GM12891 (cell line): ENCODE measurements around the gene IDH3B.

Experiments
- POLR2A ChIP-seq: IDR thresholded peaks from 2 replicates; pipeline ENCODE4 v1.6.1; 2011; ENCODE audit warnings: low read depth, low read length, control low read depth
- POLR2AphosphoS5 ChIP-seq: IDR thresholded peaks from 2 replicates; pipeline ENCODE4 v1.6.1; 2011; ENCODE audit warnings: low read depth, low read length, control low read depth
- POU2F2 ChIP-seq: IDR thresholded peaks from 2 replicates; pipeline ENCODE4 v1.6.1; 2011; ENCODE audit warnings: low read depth, mild to moderate bottlenecking, control low read depth, low read length, moderate library complexity
- SPI1 ChIP-seq: IDR thresholded peaks from 2 replicates; pipeline ENCODE4 v1.6.1; 2011; ENCODE audit warnings: low read depth, low read length, control low read depth
- TAF1 ChIP-seq: IDR thresholded peaks from 2 replicates; pipeline ENCODE4 v1.6.1; 2011; ENCODE audit warnings: low read depth, low read length, control low read depth

DNA sequence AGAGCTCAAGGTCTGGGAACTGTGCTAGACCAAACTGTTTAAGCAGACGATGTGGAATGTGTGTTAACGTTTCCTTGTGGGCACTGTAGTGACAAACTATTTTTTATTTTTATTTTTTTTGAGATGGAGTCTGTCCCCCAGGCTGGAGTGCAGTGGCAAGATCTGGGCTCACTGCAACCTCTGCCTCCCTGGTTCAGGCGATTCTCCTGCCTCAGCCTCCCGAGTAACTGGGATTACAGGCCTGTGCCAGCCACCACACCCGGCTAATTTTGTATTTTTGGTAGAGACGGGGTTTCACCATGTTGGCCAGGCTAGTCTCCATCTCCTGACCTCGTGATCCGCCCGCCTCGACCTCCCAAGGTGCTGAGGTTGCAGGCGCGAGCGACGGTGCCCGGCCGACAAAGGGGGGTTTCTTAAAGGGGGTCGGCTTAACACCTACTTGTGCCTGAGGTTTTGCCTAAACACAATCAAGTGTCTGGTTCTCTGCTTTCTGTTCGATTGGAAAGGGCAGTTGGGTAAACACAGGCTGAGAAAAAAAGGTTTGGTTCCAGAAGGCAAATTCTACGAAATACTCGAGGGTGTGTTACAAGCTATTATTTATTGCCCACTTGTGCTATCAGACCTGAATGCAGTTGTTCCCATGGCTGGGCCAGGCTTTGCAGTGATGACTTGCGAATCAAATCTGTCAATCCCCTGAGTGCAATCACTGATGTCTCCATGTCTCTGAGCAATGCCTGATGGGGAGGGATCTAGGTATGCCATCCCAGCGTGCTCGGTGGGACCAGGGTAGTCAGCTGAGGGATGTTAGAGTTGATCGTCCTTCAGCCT lies 10.2 kb downstream of the IDH3B start:
- TF ChIP-seq POLR2AphosphoS5, result no peak; the same call in 1 of the 2 replicates
- TF ChIP-seq POLR2A, result no peak; the same call in 1 of the 2 replicates
- TF ChIP-seq TAF1, result no peak
- TF ChIP-seq POU2F2, result no peak
- no peak for TF ChIP-seq SPI1
